Activated naive CD4-positive, alpha-beta T cell treated with anti-CD3 and anti-CD28 coated beads, Interleukin-2, amount 50 U/mL, for 24 hours (primary cell): ENCODE results near the gene MAP3K9.

Experiments used
- H3K27ac Mint-ChIP-seq: one replicate; pipeline ENCODE4 v1.8.0; 2021; ENCODE audit warnings: mild to moderate bottlenecking, mixed read lengths
- H3K27me3 Mint-ChIP-seq: one replicate; pipeline ENCODE4 v1.8.0; 2021; ENCODE audit warnings: mixed read lengths
- H3K36me3 Mint-ChIP-seq: one replicate; pipeline ENCODE4 v1.8.0; 2021; ENCODE audit warnings: mixed read lengths
- H3K4me1 Mint-ChIP-seq: one replicate; pipeline ENCODE4 v1.8.0; 2021; ENCODE audit warnings: mixed read lengths
- H3K4me3 Mint-ChIP-seq: one replicate; pipeline ENCODE4 v1.8.0; 2021; ENCODE audit warnings: mild to moderate bottlenecking, mixed read lengths
- H3K9me3 Mint-ChIP-seq: one replicate; pipeline ENCODE4 v1.8.0; 2021; ENCODE audit warnings: mixed read lengths

Gene MAP3K9

GRCh38 chr14:70724944-70725343 is 84.4 kb downstream of the MAP3K9 start:
- Mint-ChIP-seq H3K27me3 (no peaks in the 10 kb centered on the region), H3K36me3 (peaks cover 5% of the 10 kb centered on the region), H3K27ac (no peak overlapping the region), H3K4me1 (no peaks in the 10 kb centered on the region), H3K9me3 (no peaks in the 10 kb centered on the region), H3K4me3 (no peak overlapping the region)

GRCh38 chr14:70724110-70724509 is 85.2 kb downstream of the MAP3K9 start:
- H3K27me3 Mint-ChIP-seq = no peaks in the 10 kb centered on the region
- no peak overlapping the region for H3K27ac Mint-ChIP-seq
- H3K9me3 Mint-ChIP-seq = no peaks in the 10 kb centered on the region
- H3K4me1 Mint-ChIP-seq = no peaks in the 10 kb centered on the region
- H3K36me3 Mint-ChIP-seq = peaks cover 5% of the 10 kb centered on the region
- H3K4me3 Mint-ChIP-seq = no peak overlapping the region

- peaks cover under 1% of the 10 kb centered on the region for H3K36me3 Mint-ChIP-seq
- no peaks in the 10 kb centered on the region for H3K27me3 Mint-ChIP-seq
- H3K4me3 Mint-ChIP-seq = no peak overlapping the region
- no peak overlapping the region for H3K27ac Mint-ChIP-seq
- no peaks in the 10 kb centered on the region for H3K4me1 Mint-ChIP-seq
- no peaks in the 10 kb centered on the region for H3K9me3 Mint-ChIP-seq
Observed at GRCh38 chr14:70723276-70723675, 86.0 kb downstream of the MAP3K9 start.

GRCh38 chr14:70722418-70722817 is 86.9 kb downstream of the MAP3K9 start:
- no peaks in the 10 kb centered on the region for H3K4me1 Mint-ChIP-seq
- no peaks in the 10 kb centered on the region for H3K27me3 Mint-ChIP-seq
- H3K27ac Mint-ChIP-seq = no peak overlapping the region
- H3K4me3 Mint-ChIP-seq = no peak overlapping the region
- no peaks in the 10 kb centered on the region for H3K36me3 Mint-ChIP-seq
- no peaks in the 10 kb centered on the region for H3K9me3 Mint-ChIP-seq

- Mint-ChIP-seq H3K4me3 (no peak overlapping the region), H3K9me3 (no peaks in the 10 kb centered on the region), H3K36me3 (no peaks in the 10 kb centered on the region), H3K27ac (no peak overlapping the region), H3K4me1 (no peaks in the 10 kb centered on the region), H3K27me3 (no peaks in the 10 kb centered on the region)
Observed at GRCh38 chr14:70721542-70721941, 87.8 kb downstream of the MAP3K9 start.

- H3K4me1 Mint-ChIP-seq = peaks cover 5% of the 10 kb centered on the region
- H3K36me3 Mint-ChIP-seq = no peaks in the 10 kb centered on the region
Observed at GRCh38 chr14:70718383-70719118, 90.8 kb downstream of the MAP3K9 start.

GRCh38 chr14:70716958-70717357 is 92.4 kb downstream of the MAP3K9 start:
- Mint-ChIP-seq H3K36me3 (no peaks in the 10 kb centered on the region), H3K9me3 (no peaks in the 10 kb centered on the region), H3K4me3 (no peak overlapping the region), H3K27ac (no peak overlapping the region), H3K27me3 (peaks cover 2% of the 10 kb centered on the region), H3K4me1 (peaks cover 5% of the 10 kb centered on the region)

More at GRCh38 chr14:70718383-70719118, 90.8 kb downstream of the MAP3K9 start:
- no peak overlapping the region for H3K27ac Mint-ChIP-seq
- H3K9me3 Mint-ChIP-seq = no peaks in the 10 kb centered on the region
- H3K27me3 Mint-ChIP-seq = peaks cover 2% of the 10 kb centered on the region
- no peak overlapping the region for H3K4me3 Mint-ChIP-seq

- Mint-ChIP-seq H3K4me1 (peaks cover 5% of the 10 kb centered on the region), H3K27me3 (peaks cover 2% of the 10 kb centered on the region), H3K4me3 (no peak overlapping the region), H3K36me3 (no peaks in the 10 kb centered on the region), H3K9me3 (no peaks in the 10 kb centered on the region), H3K27ac (no peak overlapping the region)
Observed at GRCh38 chr14:70716483-70716882, 92.8 kb downstream of the MAP3K9 start.

GRCh38 chr14:70714055-70714550 is 95.2 kb downstream of the MAP3K9 start:
- no peaks in the 10 kb centered on the region for H3K9me3 Mint-ChIP-seq
- no peak overlapping the region for H3K4me3 Mint-ChIP-seq
- H3K27ac Mint-ChIP-seq = no peak overlapping the region
- peaks cover 5% of the 10 kb centered on the region for H3K4me1 Mint-ChIP-seq
- peaks cover 2% of the 10 kb centered on the region for H3K27me3 Mint-ChIP-seq
- no peaks in the 10 kb centered on the region for H3K36me3 Mint-ChIP-seq

GRCh38 chr14:70713511-70713916 is 95.8 kb downstream of the MAP3K9 start:
- H3K27ac Mint-ChIP-seq = no peak overlapping the region
- H3K27me3 Mint-ChIP-seq = peaks cover 2% of the 10 kb centered on the region
- no peaks in the 10 kb centered on the region for H3K36me3 Mint-ChIP-seq
- H3K4me1 Mint-ChIP-seq = peaks cover 5% of the 10 kb centered on the region
- no peaks in the 10 kb centered on the region for H3K9me3 Mint-ChIP-seq
- no peak overlapping the region for H3K4me3 Mint-ChIP-seq

- peaks cover 2% of the 10 kb centered on the region for H3K27me3 Mint-ChIP-seq
- no peaks in the 10 kb centered on the region for H3K36me3 Mint-ChIP-seq
- H3K4me3 Mint-ChIP-seq = no peak overlapping the region
- peaks cover 5% of the 10 kb centered on the region for H3K4me1 Mint-ChIP-seq
- no peaks in the 10 kb centered on the region for H3K9me3 Mint-ChIP-seq
- H3K27ac Mint-ChIP-seq = no peak overlapping the region
Observed at GRCh38 chr14:70713096-70713495, 96.2 kb downstream of the MAP3K9 start.

GRCh38 chr14:70711451-70711850 is 97.9 kb downstream of the MAP3K9 start:
- Mint-ChIP-seq H3K4me1 (peaks cover 5% of the 10 kb centered on the region), H3K27me3 (peaks cover 2% of the 10 kb centered on the region), H3K27ac (no peak overlapping the region), H3K4me3 (no peak overlapping the region), H3K36me3 (no peaks in the 10 kb centered on the region), H3K9me3 (no peaks in the 10 kb centered on the region)

GRCh38 chr14:70709726-70710382 is 99.5 kb downstream of the MAP3K9 start:
- Mint-ChIP-seq H3K27me3 (no peaks in the 10 kb centered on the region), H3K9me3 (no peaks in the 10 kb centered on the region), H3K36me3 (no peaks in the 10 kb centered on the region), H3K4me1 (peaks cover 5% of the 10 kb centered on the region), H3K27ac (no peak overlapping the region), H3K4me3 (no peak overlapping the region)

- Mint-ChIP-seq H3K4me1 (peaks cover 2% of the 10 kb centered on the region), H3K27me3 (no peaks in the 10 kb centered on the region), H3K4me3 (no peak overlapping the region), H3K27ac (no peak overlapping the region), H3K9me3 (no peaks in the 10 kb centered on the region), H3K36me3 (no peaks in the 10 kb centered on the region)
Observed at GRCh38 chr14:70708717-70709570, 100.4 kb downstream of the MAP3K9 start.

- no peaks in the 10 kb centered on the region for H3K9me3 Mint-ChIP-seq
- no peak overlapping the region for H3K4me3 Mint-ChIP-seq
- no peak overlapping the region for H3K27ac Mint-ChIP-seq
- H3K27me3 Mint-ChIP-seq = no peaks in the 10 kb centered on the region
- H3K4me1 Mint-ChIP-seq = no peaks in the 10 kb centered on the region
- no peaks in the 10 kb centered on the region for H3K36me3 Mint-ChIP-seq
Observed at GRCh38 chr14:70707138-70708038, 101.9 kb downstream of the MAP3K9 start.
